OCI-LY7 (cell line): ENCODE measurements around the gene TNS1. TPM values are rescaled to one million over a fixed set of nuclear protein-coding genes. Genes with fewer than 3 reads are reported as not detected.

Experiments used
- BruUV-seq: library from RNA; stranded (reverse); fragments of 400-500 nt; replicated peaks from 2 replicates; lab custom pipeline; 2021; lab: Mats Ljungman, UMichigan
- CTCF ChIA-PET: fragments of 300-600 bp; sonication (Branson Sonifier 250); formaldehyde crosslinking; loops from one replicate; lab custom pipeline; 2022; ENCODE audit warnings: antibody characterized with exemption; ENCODE audit not compliant: unreplicated experiment; lab: Charles Lee
- POLR2A ChIA-PET: fragments of 300-600 bp; sonication (Branson Sonifier 250); formaldehyde crosslinking; loops from one replicate; lab custom pipeline; 2022; ENCODE audit warnings: antibody characterized with exemption; lab: Charles Lee
- DNase-seq: peaks from one replicate; pipeline ENCODE4 v3.0.0-alpha.2; 2015; ENCODE audit warnings: low spot score
- H2AFZ ChIP-seq: fragments of 200-600 bp; sonication (generic), shearing (Covaris generic); 2 replicates; pipeline ENCODE4 v1.6.1; 2014; ENCODE audit warnings: mild to moderate bottlenecking, antibody characterized with exemption, low read length, moderate library complexity
- H3K27ac ChIP-seq: fragments of 200-600 bp; sonication (generic); 2 replicates; pipeline ENCODE4 v1.5.1; 2014; ENCODE audit warnings: mixed run types, low read depth, mild to moderate bottlenecking, moderate library complexity, low read length, inconsistent platforms; ENCODE audit not compliant: poor library complexity, severe bottlenecking
- H3K36me3 ChIP-seq: fragments of 200-600 bp; sonication (generic); 2 replicates; pipeline ENCODE4 v1.6.1; 2014; ENCODE audit warnings: mild to moderate bottlenecking, antibody characterized with exemption, low read length, moderate library complexity, mixed read lengths; ENCODE audit not compliant: insufficient read depth
- H3K4me1 ChIP-seq: fragments of 200-600 bp; sonication (generic); 2 replicates; pipeline ENCODE4 v1.5.1; 2014; ENCODE audit warnings: mild to moderate bottlenecking, low read length; ENCODE audit not compliant: insufficient read depth, poor library complexity, severe bottlenecking
- H3K4me2 ChIP-seq: fragments of 200-600 bp; sonication (generic); 2 replicates; pipeline ENCODE4 v1.6.1; 2014; ENCODE audit warnings: mild to moderate bottlenecking, low read length
- H3K4me3 ChIP-seq: fragments of 200-600 bp; sonication (generic); 2 replicates; pipeline ENCODE4 v1.5.1; 2014; ENCODE audit warnings: mild to moderate bottlenecking, low read depth, low read length; ENCODE audit not compliant: poor library complexity, severe bottlenecking
- H3K79me2 ChIP-seq: fragments of 200-600 bp; sonication (generic); 2 replicates; pipeline ENCODE4 v1.6.1; 2016; ENCODE audit warnings: low read depth, mild to moderate bottlenecking, low read length, moderate library complexity, mixed read lengths; ENCODE audit not compliant: insufficient read depth
- H3K9me2 ChIP-seq: fragments of 200-600 bp; sonication (generic); 2 replicates; pipeline ENCODE4 v1.6.1; 2016; ENCODE audit warnings: mild to moderate bottlenecking, low read length, mixed read lengths; ENCODE audit not compliant: insufficient read depth
- H3K9me3 ChIP-seq: fragments of 200-600 bp; sonication (generic); 2 replicates; pipeline ENCODE4 v1.6.1; 2014; ENCODE audit warnings: mild to moderate bottlenecking, mixed run types, low read length, mixed read lengths
- H4K20me1 ChIP-seq: fragments of 200-600 bp; sonication (generic); 2 replicates; pipeline ENCODE4 v1.6.1; 2014; ENCODE audit warnings: mild to moderate bottlenecking, antibody characterized with exemption, low read length, moderate library complexity, mixed read lengths; ENCODE audit not compliant: insufficient read depth
- EZH2phosphoT487 ChIP-seq: fragments of 200-600 bp; sonication (generic); IDR thresholded peaks from 2 replicates; pipeline ENCODE4 v1.6.1; 2018; ENCODE audit warnings: low read depth, borderline replicate concordance, mild to moderate bottlenecking, mixed run types, antibody characterized with exemption, low read length, moderate library complexity, mixed read lengths
- intact Hi-C: fragments of 100-400 bp; cut with micrococcal nuclease; formaldehyde crosslinking; loops from one replicate; pipeline ENCODE4 v1.10.0; 2022; ENCODE audit not compliant: unreplicated experiment
- total RNA-seq, 2 experiments: library from RNA; depleted of rRNA in 1 of 2; stranded (reverse); fragments of >200 nt in 1 of 2; shearing (Covaris generic) in 1 of 2; gene quantifications; 2 replicates each; pipeline ENCODE4 v1.2.3, GENCODE V29; 2014 to 2022
- TF ChIP-seq, protein P1 (sequence below): fragments of 200-600 bp; sonication (generic); conservative IDR thresholded peaks from 2 replicates; pipeline ENCODE4 v1.5.1; 2014; ENCODE audit warnings: mild to moderate bottlenecking, antibody characterized with exemption, low read length, moderate library complexity, mixed read lengths

Gene TNS1
- total RNA-seq, 2 experiments from 2014 or later, result not detected

DNA sequence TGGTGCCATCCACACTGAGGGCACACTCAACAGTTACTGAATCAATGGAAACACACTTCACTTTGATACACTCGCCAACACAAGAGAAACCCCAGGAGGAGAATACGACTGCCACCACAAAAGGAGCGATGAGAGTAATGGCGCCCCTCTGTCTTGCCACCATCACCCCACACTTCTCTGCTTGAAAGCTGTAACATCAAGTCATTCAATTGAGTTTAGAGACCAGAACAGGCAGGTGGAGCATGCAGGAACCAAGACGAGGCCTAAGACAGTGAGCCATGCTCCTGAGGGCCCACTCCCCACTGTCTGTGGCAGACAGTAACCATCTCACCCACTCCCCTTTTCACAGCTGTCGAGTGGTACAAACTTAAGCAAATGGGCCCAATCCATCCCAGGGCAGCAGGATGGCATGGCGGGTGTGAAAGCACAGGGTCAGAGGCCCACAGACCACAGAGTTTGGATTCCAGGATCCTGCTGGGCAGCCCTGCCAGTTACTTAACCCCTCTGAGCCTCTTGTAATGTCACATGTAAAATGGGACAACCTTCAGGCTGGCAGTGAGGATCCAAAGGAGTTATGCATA, 101.9 kb downstream of the TNS1 start:
- intact Hi-C loops, result no loop called here
- DNase-seq, result no peak
- Histone ChIP-seq H3K9me2 (no peaks in the 10 kb centered on the region), H3K36me3 (no peaks in the 10 kb centered on the region), H3K27ac (no peak overlapping the region), H2AFZ (no peak overlapping the region), H3K4me2 (no peak overlapping the region), H4K20me1 (no peaks in the 10 kb centered on the region), H3K4me1 (no peaks in the 10 kb centered on the region), H3K4me3 (no peak overlapping the region), H3K9me3 (no peaks in the 10 kb centered on the region), H3K79me2 (no peaks in the 10 kb centered on the region)
- TF ChIP-seq, protein P1, sequence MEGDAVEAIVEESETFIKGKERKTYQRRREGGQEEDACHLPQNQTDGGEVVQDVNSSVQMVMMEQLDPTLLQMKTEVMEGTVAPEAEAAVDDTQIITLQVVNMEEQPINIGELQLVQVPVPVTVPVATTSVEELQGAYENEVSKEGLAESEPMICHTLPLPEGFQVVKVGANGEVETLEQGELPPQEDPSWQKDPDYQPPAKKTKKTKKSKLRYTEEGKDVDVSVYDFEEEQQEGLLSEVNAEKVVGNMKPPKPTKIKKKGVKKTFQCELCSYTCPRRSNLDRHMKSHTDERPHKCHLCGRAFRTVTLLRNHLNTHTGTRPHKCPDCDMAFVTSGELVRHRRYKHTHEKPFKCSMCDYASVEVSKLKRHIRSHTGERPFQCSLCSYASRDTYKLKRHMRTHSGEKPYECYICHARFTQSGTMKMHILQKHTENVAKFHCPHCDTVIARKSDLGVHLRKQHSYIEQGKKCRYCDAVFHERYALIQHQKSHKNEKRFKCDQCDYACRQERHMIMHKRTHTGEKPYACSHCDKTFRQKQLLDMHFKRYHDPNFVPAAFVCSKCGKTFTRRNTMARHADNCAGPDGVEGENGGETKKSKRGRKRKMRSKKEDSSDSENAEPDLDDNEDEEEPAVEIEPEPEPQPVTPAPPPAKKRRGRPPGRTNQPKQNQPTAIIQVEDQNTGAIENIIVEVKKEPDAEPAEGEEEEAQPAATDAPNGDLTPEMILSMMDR, result no peak
- TF ChIP-seq EZH2phosphoT487, result no peak
- POLR2A ChIA-PET, result no interaction called here
- no TSS peak for BruUV-seq
- CTCF ChIA-PET, result no interaction called here

DNA sequence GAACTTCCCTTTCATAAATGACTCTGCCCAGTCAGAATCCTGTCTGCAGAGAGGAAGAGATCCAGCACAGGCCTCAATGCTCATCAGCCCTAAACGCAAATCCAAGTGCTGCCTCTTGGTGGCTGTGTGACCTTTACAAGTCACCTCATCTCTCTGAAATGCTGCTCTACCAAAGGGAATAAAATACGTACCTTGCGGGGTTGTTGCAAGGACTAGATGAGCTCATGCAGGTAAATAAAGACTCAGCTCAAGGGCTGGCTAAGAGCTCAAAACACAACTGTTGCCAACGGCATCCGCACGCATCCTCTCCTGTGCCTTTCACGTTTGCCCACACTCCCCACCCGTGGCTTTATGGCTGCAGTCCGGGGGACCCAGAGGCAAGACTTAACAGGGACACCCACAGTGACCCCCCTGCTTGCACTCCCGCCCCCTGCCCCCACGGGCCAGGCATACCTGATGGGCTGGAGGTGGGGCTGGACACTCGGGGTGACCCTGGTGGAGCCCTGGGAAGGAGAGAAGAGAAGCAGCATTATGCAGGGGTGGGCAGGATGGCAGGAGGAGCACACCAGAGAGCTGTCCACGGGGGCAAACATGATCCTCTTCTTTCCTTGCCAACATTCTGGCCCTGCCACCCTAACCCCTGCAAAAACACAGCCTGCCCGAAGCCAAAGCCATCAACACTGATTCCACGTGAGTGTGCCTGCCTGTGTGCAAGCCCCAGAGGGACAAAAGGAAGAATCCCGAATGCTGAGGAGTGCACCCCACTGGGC, 102.6 kb downstream of the TNS1 start:
- no peak for TF ChIP-seq EZH2phosphoT487
- TF ChIP-seq, protein P1, result no peak
- Histone ChIP-seq H3K79me2 (no peaks in the 10 kb centered on the region), H3K9me2 (no peaks in the 10 kb centered on the region), H2AFZ (no peak overlapping the region), H4K20me1 (no peaks in the 10 kb centered on the region), H3K9me3 (no peaks in the 10 kb centered on the region), H3K4me2 (no peak overlapping the region), H3K27ac (no peak overlapping the region), H3K36me3 (no peaks in the 10 kb centered on the region), H3K4me3 (no peak overlapping the region), H3K4me1 (no peaks in the 10 kb centered on the region)
- POLR2A ChIA-PET, result no interaction called here
- CTCF ChIA-PET, result no interaction called here
- intact Hi-C loops, result no loop called here
- no peak for DNase-seq
- BruUV-seq, result no TSS peak
